Muscle layer of duodenum (tissue), 2 donors: Measurements from ENCODE around the gene SF3B1.
"Not testable (repeated sequence)": the region's sequence is repeated elsewhere in the genome, so short reads cannot be mapped to it uniquely, and the experiment has no call there.

Experiments used
- H3K27ac ChIP-seq: one replicate; pipeline ENCODE4 v1.7.0; 2013; ENCODE audit warnings: mild to moderate bottlenecking, low read length
- H3K27me3 ChIP-seq: one replicate; pipeline ENCODE4 v1.7.0; 2013; ENCODE audit warnings: low read depth, mild to moderate bottlenecking, control low read depth, low read length
- H3K36me3 ChIP-seq, 2 donors: one replicate each; pipeline ENCODE4 v1.7.0; 2013; ENCODE audit warnings: low read length in 2 of 2, control low read depth in 1 of 2, mild to moderate bottlenecking in 1 of 2; ENCODE audit not compliant: insufficient read depth in 2 of 2, control insufficient read depth in 1 of 2
- H3K4me1 ChIP-seq, 2 donors: one replicate each; pipeline ENCODE4 v1.7.0; 2013; ENCODE audit warnings: low read length in 2 of 2, mild to moderate bottlenecking in 2 of 2, control low read depth in 1 of 2, moderate library complexity in 1 of 2; ENCODE audit not compliant: insufficient read depth in 2 of 2, control insufficient read depth in 1 of 2
- H3K4me3 ChIP-seq, 2 donors: one replicate each; pipeline ENCODE4 v1.7.0; 2013; ENCODE audit warnings: low read length in 2 of 2, low read depth in 1 of 2, mild to moderate bottlenecking in 1 of 2
- H3K9me3 ChIP-seq, 2 donors: one replicate each; pipeline ENCODE4 v1.7.0; 2013; ENCODE audit warnings: low read length in 2 of 2, control low read depth in 1 of 2, mild to moderate bottlenecking in 1 of 2; ENCODE audit not compliant: control insufficient read depth in 1 of 2
- donor health status: healthy.

Gene SF3B1

DNA sequence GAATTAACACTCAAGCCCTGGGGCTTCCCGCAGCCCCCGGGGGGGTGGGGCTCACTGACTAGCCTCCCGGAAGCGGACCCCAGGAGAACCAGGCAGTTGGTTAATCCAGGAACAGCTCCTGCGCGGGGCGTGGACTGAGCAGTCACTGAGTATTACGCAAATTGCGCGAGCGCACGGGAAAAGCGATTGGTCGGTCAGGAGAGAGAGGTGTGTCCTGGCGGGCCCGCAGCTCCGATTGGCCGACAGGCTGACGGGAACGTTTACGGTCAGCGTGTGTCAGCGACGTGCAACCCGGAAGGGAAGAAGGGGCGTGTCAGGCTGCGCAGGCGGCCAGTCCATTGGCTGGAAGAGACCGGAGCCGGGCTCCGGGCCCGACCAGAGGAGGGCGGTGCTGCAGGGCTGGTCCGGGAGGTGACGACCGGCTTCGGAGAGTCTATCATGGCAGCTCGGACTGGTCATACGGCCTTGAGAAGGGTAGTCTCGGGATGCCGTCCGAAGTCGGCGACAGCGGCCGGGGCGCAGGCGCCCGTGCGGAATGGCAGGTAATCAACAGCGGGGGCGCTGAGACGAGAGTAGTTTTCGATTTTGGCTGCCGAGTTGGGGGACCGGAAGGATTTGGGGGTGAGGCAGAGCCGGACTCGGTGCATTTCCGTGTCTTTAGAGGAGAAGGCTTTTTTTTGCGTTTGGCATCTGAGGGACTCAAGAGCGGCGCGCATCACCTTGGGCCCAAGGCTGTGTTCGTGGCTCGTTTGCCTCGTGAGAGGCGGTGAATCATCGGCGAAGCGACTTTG lies 18.5 kb upstream of the SF3B1 start, which contains the start of gene COQ10B:
Gene COQ10B, plus strand, starts transcription at position 430 of the 791 bp plus-strand sequence. Its CDS starts 9 bp downstream, at position 439.
- no peaks in the 10 kb centered on the region for H3K27me3 ChIP-seq
- H3K36me3 ChIP-seq = peaks cover 0 to 11% of the 10 kb centered on the region in 2 donors
- H3K9me3 ChIP-seq = no peaks in the 10 kb centered on the region
- peaks cover 6 to 10% of the 10 kb centered on the region in 2 donors for H3K4me1 ChIP-seq
- peak within 1 kb of the TSS; percentile 100 for H3K27ac ChIP-seq
- peak within 1 kb of the TSS; percentile 80 to 85 for H3K4me3 ChIP-seq

DNA sequence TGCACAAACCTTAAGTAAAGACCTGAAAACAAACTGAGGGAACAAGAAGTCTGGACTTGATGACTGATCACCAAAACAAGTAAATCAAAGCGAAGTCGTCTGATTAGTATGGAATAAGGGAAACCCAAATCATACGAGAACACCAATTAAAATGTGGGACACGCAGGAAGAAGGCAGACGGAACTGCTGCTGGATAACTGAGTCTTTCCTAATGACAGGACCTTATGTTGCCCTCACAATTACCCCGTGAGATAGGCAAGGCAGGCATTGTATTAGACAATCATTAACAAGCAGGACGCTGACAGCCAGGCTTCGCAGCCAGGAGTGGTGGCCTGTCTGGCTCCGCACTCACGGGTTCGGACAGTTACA lies 17.9 kb upstream of the SF3B1 start:
- Histone ChIP-seq H3K27me3 (no peaks in the 10 kb centered on the region), H3K36me3 (peaks cover 0 to 11% of the 10 kb centered on the region in 2 donors), H3K4me3 (peak overlapping the region; percentile 80 to 85), H3K27ac (peak overlapping the region; percentile 99), H3K4me1 (peaks cover 6 to 10% of the 10 kb centered on the region in 2 donors), H3K9me3 (no peaks in the 10 kb centered on the region)

DNA sequence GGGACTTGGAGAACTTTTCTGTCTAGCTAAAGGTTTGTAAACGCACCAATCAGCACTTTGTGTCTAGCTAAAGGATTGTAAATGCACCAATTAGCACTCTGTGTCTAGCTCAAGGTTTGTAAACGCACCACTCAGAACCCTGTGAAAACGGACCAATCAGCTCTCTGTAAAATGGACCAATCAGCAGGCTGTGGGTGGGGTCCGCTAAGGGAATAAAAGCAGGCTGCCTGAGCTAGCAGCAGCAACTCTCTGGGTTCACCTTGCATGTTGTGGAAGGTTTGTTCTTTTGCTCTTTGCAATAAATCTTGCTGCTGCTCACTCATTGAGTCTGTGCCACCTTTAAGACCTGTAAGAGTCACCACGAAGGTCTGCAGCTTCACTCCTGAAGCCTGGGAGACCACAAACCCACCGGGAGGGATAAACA lies 16.1 kb upstream of the SF3B1 start:
- peaks cover 0 to 11% of the 10 kb centered on the region in 2 donors for H3K36me3 ChIP-seq
- not testable (repeated sequence) for H3K27ac ChIP-seq, H3K4me3 ChIP-seq, H3K4me1 ChIP-seq, H3K9me3 ChIP-seq, H3K27me3 ChIP-seq

DNA sequence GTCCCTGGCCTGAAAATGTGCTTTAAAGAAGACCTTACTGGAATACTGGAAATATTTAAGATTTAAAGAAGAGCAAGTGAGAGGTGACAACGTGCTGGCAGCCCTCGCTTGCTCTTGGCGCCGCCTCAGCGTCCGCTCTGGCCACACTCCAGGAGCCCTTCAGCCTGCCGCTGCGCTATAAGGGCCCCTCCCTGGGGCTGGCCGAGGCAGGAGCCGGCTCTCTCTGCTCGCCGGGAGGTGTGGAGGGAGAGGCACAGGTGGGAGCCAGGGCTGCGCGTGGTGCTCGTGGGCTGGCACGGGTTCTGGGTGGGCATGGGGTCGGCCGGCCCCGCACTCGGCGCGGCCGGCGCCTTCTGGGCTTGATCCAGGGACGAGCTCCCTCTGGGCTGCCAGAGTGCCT lies 15.6 kb upstream of the SF3B1 start:
- H3K4me3 ChIP-seq = no peak overlapping the region

DNA sequence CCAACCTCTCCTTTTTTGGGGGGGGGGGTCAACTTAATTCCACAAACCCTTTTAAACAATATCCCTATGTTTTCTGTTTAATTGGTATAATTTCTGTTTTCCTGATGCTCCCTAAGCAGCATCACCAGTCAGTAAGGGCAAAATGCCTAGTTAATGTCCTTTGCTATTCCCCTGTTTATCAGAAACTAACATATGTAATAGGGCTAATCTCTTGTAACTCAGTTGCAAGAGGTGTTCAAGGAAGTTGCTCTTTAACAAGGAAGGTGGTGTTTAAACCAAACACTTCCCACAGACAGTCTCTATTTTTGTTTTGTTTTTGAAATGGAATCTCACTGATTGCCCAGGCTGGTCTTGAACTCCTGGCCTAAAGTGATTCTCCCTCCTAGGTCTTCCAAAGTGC lies 12.0 kb upstream of the SF3B1 start:
- no peaks in the 10 kb centered on the region for H3K9me3 ChIP-seq
- no peak overlapping the region for H3K4me3 ChIP-seq
- H3K27me3 ChIP-seq = no peaks in the 10 kb centered on the region
- H3K27ac ChIP-seq = no peak overlapping the region
- no peaks in the 10 kb centered on the region for H3K4me1 ChIP-seq
- no peaks in the 10 kb centered on the region for H3K36me3 ChIP-seq

More for the DNA sequence above, 15.6 kb upstream of the SF3B1 start:
- Histone ChIP-seq H3K9me3 (no peaks in the 10 kb centered on the region), H3K4me1 (peaks cover 6 to 10% of the 10 kb centered on the region in 2 donors), H3K27me3 (no peaks in the 10 kb centered on the region), H3K36me3 (peaks cover 0 to 11% of the 10 kb centered on the region in 2 donors), H3K27ac (no peak overlapping the region)

DNA sequence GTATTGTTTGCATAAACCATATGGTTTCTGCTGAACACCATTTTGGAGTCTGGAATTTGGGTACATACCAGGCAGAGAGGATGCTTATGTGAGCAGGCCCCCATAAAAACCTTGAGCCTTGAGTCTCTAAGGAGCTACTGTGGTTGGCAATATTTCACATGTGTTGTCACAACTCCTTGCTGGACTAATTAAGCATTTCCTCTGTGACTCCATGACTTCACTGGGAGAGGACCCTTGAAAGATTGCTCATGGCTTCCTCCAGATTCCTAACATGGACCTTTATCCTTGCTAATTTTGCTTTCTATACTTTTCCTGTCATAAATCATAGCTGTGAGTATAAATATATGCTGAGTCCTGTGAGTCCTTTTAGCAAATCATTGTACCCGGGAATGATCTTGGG lies 10.9 kb upstream of the SF3B1 start:
- no peaks in the 10 kb centered on the region for H3K4me1 ChIP-seq
- H3K36me3 ChIP-seq = no peaks in the 10 kb centered on the region

DNA sequence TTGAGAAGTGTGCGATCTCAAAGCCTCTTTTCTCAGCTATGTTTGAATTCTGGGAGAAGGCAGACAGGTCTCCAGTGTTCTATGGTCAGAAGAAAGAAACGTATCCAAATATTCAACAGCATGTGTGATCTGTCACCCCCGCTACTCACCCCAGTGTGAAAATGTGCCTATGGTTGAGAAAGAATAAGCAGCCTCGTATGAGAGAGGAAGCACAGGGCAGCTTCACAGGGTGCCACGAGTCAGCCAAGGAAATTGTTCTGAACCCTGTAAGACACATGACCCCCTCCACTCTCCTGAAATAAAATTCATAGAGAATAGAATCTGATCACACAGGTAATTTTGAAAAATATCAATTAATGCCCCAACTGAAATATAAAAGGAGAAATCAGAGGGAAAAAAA lies 8.0 kb upstream of the SF3B1 start:
- H3K27ac ChIP-seq = no peak overlapping the region
- no peaks in the 10 kb centered on the region for H3K9me3 ChIP-seq
- no peaks in the 10 kb centered on the region for H3K27me3 ChIP-seq
- H3K4me1 ChIP-seq = no peaks in the 10 kb centered on the region
- H3K36me3 ChIP-seq = no peaks in the 10 kb centered on the region
- no peak overlapping the region for H3K4me3 ChIP-seq

More for the DNA sequence above, 10.9 kb upstream of the SF3B1 start:
- no peaks in the 10 kb centered on the region for H3K9me3 ChIP-seq
- H3K27ac ChIP-seq = no peak overlapping the region
- no peak overlapping the region for H3K4me3 ChIP-seq
- H3K27me3 ChIP-seq = no peaks in the 10 kb centered on the region

DNA sequence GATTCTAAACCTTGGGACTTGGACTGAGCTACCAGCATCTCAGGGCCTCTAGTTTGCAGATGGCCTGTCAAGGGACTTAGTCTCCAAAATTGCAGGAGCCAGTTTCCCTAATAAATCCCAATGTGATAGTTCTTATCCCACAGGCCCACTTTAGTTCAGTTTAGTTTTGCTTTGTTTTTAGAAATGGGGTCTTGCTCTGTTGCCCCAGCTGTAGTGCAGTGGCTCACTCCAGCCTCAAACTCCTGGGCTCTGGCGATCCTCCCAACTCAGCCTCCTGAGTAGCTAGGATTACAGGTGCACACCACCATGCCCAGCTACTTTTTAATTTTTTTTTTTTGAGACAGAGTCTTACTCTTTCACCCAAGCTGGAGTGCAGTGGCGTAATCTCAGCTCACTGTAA lies 2.6 kb upstream of the SF3B1 start:
- H3K27ac ChIP-seq = no peak overlapping the region
- peaks cover 0 to 5% of the 10 kb centered on the region in 2 donors for H3K36me3 ChIP-seq
- H3K4me1 ChIP-seq = peaks cover 6 to 14% of the 10 kb centered on the region in 2 donors
- H3K4me3 ChIP-seq = no peak overlapping the region
- no peaks in the 10 kb centered on the region for H3K9me3 ChIP-seq
- H3K27me3 ChIP-seq = no peaks in the 10 kb centered on the region

DNA sequence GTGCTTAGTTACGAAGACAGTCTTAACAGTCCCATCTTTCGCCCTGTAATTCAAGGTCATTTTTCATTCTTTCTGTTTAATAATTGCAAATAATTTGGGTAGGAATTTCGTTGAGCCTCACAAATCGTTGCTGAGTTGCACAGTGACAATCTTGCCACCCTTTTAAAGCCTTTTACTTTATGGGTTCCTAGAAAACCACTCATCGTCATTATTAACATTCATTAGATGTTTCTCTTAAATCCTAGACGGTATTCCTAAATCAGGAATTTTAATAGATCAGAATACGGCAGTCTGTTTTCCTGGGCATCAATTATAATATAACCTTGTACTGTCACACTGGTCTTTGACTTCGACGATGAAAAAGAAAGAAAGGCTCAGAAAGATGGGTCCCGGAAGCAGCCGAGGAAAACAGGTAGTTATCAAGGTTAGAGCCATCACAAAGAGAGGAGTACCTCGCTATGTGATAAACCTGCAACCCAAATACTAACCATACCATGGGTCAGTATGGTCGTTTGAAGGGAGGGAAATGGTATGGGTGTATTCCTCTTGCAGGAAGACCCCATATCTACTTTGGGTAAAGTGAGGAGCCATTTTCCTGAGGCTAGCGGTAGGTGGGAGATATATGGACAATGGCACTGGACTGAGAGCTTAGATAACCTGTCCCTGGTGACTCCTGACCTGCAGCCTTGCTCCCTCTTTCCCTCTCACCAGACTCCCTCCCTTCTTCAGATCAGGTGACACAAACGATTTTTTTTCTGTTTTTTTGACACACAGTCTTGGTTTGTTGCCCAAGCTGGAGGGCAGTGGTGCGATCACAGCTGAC lies 981 bp upstream of the SF3B1 start:
- Histone ChIP-seq H3K9me3 (no peaks in the 10 kb centered on the region), H3K36me3 (peaks cover 0 to 5% of the 10 kb centered on the region in 2 donors), H3K27ac (peak overlapping the region; percentile 100), H3K4me3 (peak overlapping the region; percentile 85 to 93), H3K27me3 (no peaks in the 10 kb centered on the region), H3K4me1 (peaks cover 12 to 30% of the 10 kb centered on the region in 2 donors)

DNA sequence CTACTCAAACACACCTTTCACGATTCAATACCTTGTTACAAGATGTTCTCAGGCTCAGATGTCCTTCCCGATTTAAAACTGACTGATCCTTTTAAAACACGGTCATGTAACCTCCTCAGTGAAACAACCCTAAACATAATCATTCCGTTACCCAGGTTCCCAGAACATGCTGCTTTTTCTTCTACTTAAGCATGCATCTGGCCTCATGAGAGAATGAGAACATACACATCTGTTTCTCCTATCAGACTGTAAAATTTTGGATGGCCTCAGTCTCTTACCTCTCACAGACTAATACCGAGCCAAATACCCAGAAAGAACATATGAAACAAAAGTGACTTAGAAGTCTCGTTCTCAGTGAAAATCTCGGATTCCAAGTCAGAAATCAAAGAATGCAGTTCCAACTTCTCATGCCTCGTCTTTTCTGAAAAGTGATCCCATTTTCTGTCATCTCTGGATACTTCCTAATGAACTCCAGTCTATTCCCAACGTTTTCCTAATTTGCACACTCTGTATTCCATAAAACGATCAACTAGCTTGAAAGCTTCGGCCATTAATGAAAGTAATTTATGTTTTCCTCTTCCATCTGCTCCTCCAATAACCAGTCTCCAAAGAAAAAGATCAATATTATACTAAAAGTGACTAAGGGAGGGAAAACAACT lies 919 bp downstream of the SF3B1 start:
- Histone ChIP-seq H3K27me3 (no peaks in the 10 kb centered on the region), H3K27ac (peak overlapping the region; percentile 100), H3K4me1 (peaks cover 15 to 38% of the 10 kb centered on the region in 2 donors), H3K36me3 (peaks cover 0 to 5% of the 10 kb centered on the region in 2 donors), H3K4me3 (peak overlapping the region; percentile 85 to 93), H3K9me3 (no peaks in the 10 kb centered on the region)

DNA sequence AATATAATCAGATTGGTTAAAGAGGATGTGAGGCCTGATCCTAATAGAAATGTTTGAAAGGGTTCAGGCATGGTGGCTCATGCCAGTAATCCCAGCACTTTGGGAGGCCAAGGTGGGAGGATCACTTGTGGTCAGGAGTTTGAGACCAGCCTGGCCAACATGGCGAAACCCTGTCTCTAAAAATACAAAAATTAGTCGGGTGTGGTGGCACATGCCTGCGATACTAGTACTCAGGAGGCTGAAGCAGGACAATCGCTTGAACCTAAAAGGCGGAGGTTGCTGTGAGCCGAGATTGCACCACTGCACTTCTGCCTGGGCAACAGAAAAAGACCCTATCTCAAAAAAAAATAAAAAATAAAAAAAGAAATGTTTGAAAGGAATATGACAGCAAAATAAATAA lies 2.3 kb downstream of the SF3B1 start:
- H3K27ac ChIP-seq = not testable (repeated sequence)

More for the DNA sequence above, 2.3 kb downstream of the SF3B1 start:
- not testable (repeated sequence) for H3K9me3 ChIP-seq, H3K36me3 ChIP-seq, H3K27me3 ChIP-seq
- Histone ChIP-seq H3K4me3 (peak overlapping the region in 1 of 2 donors; percentile 85), H3K4me1 (peaks cover 15 to 43% of the 10 kb centered on the region in 2 donors)
